ENCODE measurements around the gene RAD18. TPM values are rescaled to one million over a fixed set of nuclear protein-coding genes. Genes with fewer than 3 reads are reported as not detected.

RAD18 gene
- polyA plus RNA-seq, 1 donor from 2014 or later, result 4.7 TPM

GRCh38 chr3:8997151-8997550 lies 33.9 kb upstream of the RAD18 start:
- H3K27me3 ChIP-seq (ENCODE audit: insufficient read depth, low read depth, low read length), result no peaks in the 10 kb centered on the region
- no peaks in the 10 kb centered on the region for H3K9me2 ChIP-seq (ENCODE audit: insufficient read depth, low read length)
- no peaks in the 10 kb centered on the region for H3K9me3 ChIP-seq (ENCODE audit: low read length)
- H3K27ac ChIP-seq (ENCODE audit: low read length), result no peak overlapping the region
- no peak overlapping the region for H2AFZ ChIP-seq (ENCODE audit: low read depth, low read length)
- H3F3A ChIP-seq (ENCODE audit: insufficient read depth, low read length, poor library complexity, severe bottlenecking), result no peaks in the 10 kb centered on the region
- H4K20me1 ChIP-seq (ENCODE audit: insufficient read depth), result no peaks in the 10 kb centered on the region
- H3K79me2 ChIP-seq (replicated peaks; ENCODE audit: insufficient read depth, low read length), result no peaks in the 10 kb centered on the region
- no peak for TF ChIP-seq EZH2 (IDR thresholded peaks at IDR 0.05; ENCODE audit: borderline replicate concordance, insufficient read depth, low read length, poor library complexity, severe bottlenecking)
- no peak for TF ChIP-seq SMC3 (conservative IDR thresholded peaks at IDR 0.05; ENCODE audit: poor library complexity)
- no peak for TF ChIP-seq MXI1 (conservative IDR thresholded peaks at IDR 0.05; ENCODE audit: poor library complexity, severe bottlenecking)
- TF ChIP-seq REST (IDR thresholded peaks at IDR 0.05; ENCODE audit: borderline replicate concordance), result no peak
- TF ChIP-seq EP300 (conservative IDR thresholded peaks at IDR 0.05; ENCODE audit: poor library complexity, severe bottlenecking), result no peak
- TF ChIP-seq RAD21 (conservative IDR thresholded peaks at IDR 0.05), result no peak
- no peak for TF ChIP-seq TAF1 (IDR thresholded peaks at IDR 0.05; ENCODE audit: low read depth)
- no peak for TF ChIP-seq CTCF (IDR thresholded peaks at IDR 0.05; ENCODE audit: poor library complexity, severe bottlenecking)
- TF ChIP-seq POLR2AphosphoS5 (IDR thresholded peaks at IDR 0.05), result no peak
- no peaks in the 10 kb centered on the region for H3K36me3 ChIP-seq (ENCODE audit: insufficient read depth, low read length)
- H3K9ac ChIP-seq (ENCODE audit: low read length), result no peak overlapping the region
- H3K4me2 ChIP-seq (ENCODE audit: low read length), result no peak overlapping the region
- H3K4me3 ChIP-seq (ENCODE audit: low read length), result no peak overlapping the region

DNA sequence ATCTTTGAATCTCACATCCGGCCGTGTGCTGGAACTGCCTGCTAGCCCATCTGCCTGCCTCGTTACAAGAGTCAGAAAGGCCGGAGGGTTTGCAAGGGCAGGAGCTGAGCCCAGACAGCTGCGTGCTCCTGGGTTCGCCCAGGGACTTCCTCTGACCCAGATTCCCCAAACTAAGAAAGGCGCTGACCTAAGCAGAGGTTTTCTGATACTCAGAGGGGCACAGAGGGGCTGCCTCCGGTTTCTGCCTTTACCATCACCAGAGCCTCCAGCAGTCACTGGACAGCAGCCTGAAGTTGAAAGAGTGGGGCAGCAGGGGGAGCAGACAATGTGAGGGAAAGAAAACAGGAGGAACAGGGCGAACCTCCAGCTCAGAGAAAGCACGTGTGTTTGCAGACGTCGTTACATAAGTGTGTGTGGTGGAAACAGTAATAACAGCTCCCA lies 33.4 kb upstream of the RAD18 start:
- no peak overlapping the region for H3K4me2 ChIP-seq (ENCODE audit: low read length)
- no peaks in the 10 kb centered on the region for H3K36me3 ChIP-seq (ENCODE audit: insufficient read depth, low read length)
- H3K79me2 ChIP-seq (replicated peaks; ENCODE audit: insufficient read depth, low read length), result no peaks in the 10 kb centered on the region
- H3F3A ChIP-seq (ENCODE audit: insufficient read depth, low read length, poor library complexity, severe bottlenecking), result no peaks in the 10 kb centered on the region
- H3K9me2 ChIP-seq (ENCODE audit: insufficient read depth, low read length), result no peaks in the 10 kb centered on the region
- H4K20me1 ChIP-seq (ENCODE audit: insufficient read depth), result no peaks in the 10 kb centered on the region
- H3K9ac ChIP-seq (ENCODE audit: low read length), result no peak overlapping the region
- H2AFZ ChIP-seq (ENCODE audit: low read depth, low read length), result no peak overlapping the region
- H3K27me3 ChIP-seq (ENCODE audit: insufficient read depth, low read depth, low read length), result no peaks in the 10 kb centered on the region
- no peak overlapping the region for H3K27ac ChIP-seq (ENCODE audit: low read length)
- H3K9me3 ChIP-seq (ENCODE audit: low read length), result no peaks in the 10 kb centered on the region
- no peak overlapping the region for H3K4me3 ChIP-seq (ENCODE audit: low read length)
- no peak for TF ChIP-seq REST (IDR thresholded peaks at IDR 0.05; ENCODE audit: borderline replicate concordance)
- TF ChIP-seq EP300 (conservative IDR thresholded peaks at IDR 0.05; ENCODE audit: poor library complexity, severe bottlenecking), result no peak
- no peak for TF ChIP-seq POLR2AphosphoS5 (IDR thresholded peaks at IDR 0.05)
- no peak for TF ChIP-seq TAF1 (IDR thresholded peaks at IDR 0.05; ENCODE audit: low read depth)
- no peak for TF ChIP-seq SMC3 (conservative IDR thresholded peaks at IDR 0.05; ENCODE audit: poor library complexity)
